HFFc6 (cell line): Measurements from ENCODE around the gene DISP3. TPM values are rescaled to one million over a fixed set of nuclear protein-coding genes. Genes with fewer than 3 reads are reported as not detected.

ENCODE experiments used
- DNase-seq: peaks from one replicate; pipeline ENCODE4 v3.0.0-alpha.2; 2018
- H3K27ac Mint-ChIP-seq: 2 replicates; pipeline ENCODE4 v1.8.0; 2020; ENCODE audit warnings: mild to moderate bottlenecking, mixed read lengths
- H3K27me3 Mint-ChIP-seq: 2 replicates; pipeline ENCODE4 v1.8.0; 2021; ENCODE audit warnings: mild to moderate bottlenecking, moderate library complexity, mixed read lengths; ENCODE audit not compliant: insufficient read depth
- H3K36me3 Mint-ChIP-seq: 2 replicates; pipeline ENCODE4 v1.8.0; 2021; ENCODE audit warnings: low read depth, mixed read lengths
- H3K4me1 Mint-ChIP-seq: 2 replicates; pipeline ENCODE4 v1.8.0; 2020; ENCODE audit warnings: low read depth, mixed read lengths
- H3K4me3 Mint-ChIP-seq: 2 replicates; pipeline ENCODE4 v1.8.0; 2020; ENCODE audit warnings: mild to moderate bottlenecking, moderate library complexity, mixed read lengths
- H3K9me3 Mint-ChIP-seq: 2 replicates; pipeline ENCODE4 v1.8.0; 2020; ENCODE audit warnings: mild to moderate bottlenecking, mixed read lengths
- total RNA-seq, 6 experiments: library from RNA; stranded (reverse); fragmentation: NEBNext Ultra II Directional; extraction: Animal tissue kit (Norgen Biotek cat#: 25700); gene quantifications; 2 replicates in 1 of 6; 3 replicates in 5 of 6; pipeline ENCODE4 v1.2.3, GENCODE V29; 2021
- TF ChIP-seq, protein P1 (sequence below): fragments of 200-600 bp; sonication (generic); IDR thresholded peaks from 2 replicates; pipeline ENCODE4 v1.5.0; 2021; ENCODE audit warnings: antibody characterized with exemption, mild to moderate bottlenecking

The DISP3 gene
- total RNA-seq, 6 experiments from 2014 or later, result not detected

DNA sequence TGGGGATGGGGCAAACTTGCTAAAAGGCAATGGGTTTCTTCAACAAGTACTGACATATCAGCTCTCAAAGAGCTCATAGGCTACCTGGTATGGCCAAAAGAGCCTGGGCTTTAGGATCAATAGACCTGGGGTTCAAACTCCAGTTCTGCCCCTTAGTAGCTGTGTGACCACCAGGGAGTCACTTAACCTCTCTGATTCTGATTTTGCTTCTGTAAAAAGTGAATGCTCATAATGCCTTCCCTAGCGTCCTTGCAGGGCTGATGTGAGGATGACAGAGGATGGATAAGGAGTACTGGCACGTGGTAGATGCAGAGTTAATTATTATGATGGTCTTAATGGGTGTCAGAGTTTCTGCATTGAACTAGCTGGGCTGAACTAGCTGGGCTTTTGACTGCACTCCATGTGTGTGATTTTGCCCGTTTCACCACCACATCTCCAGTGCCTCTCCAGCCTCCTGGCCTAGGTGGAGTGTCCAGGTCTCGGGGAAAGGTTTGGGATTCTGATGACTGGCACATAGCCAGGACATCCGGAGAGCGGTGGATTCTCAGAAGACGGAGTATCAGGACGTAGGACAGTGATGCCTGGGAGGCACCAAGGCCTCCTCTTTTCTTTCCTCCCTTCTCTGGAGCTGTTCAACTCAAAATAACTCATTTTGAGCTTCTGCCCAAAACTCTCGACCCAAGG, 15.2 kb downstream of the DISP3 start:
- DNase-seq, result no peak
- H3K4me3 Mint-ChIP-seq, result no peak overlapping the region
- no peak overlapping the region for H3K27ac Mint-ChIP-seq
- H3K4me1 Mint-ChIP-seq, result no peaks in the 10 kb centered on the region
- H3K9me3 Mint-ChIP-seq, result peaks cover 5% of the 10 kb centered on the region; the same call in 1 of the 2 replicates
- peaks cover 27% of the 10 kb centered on the region for H3K27me3 Mint-ChIP-seq
- TF ChIP-seq, protein P1, sequence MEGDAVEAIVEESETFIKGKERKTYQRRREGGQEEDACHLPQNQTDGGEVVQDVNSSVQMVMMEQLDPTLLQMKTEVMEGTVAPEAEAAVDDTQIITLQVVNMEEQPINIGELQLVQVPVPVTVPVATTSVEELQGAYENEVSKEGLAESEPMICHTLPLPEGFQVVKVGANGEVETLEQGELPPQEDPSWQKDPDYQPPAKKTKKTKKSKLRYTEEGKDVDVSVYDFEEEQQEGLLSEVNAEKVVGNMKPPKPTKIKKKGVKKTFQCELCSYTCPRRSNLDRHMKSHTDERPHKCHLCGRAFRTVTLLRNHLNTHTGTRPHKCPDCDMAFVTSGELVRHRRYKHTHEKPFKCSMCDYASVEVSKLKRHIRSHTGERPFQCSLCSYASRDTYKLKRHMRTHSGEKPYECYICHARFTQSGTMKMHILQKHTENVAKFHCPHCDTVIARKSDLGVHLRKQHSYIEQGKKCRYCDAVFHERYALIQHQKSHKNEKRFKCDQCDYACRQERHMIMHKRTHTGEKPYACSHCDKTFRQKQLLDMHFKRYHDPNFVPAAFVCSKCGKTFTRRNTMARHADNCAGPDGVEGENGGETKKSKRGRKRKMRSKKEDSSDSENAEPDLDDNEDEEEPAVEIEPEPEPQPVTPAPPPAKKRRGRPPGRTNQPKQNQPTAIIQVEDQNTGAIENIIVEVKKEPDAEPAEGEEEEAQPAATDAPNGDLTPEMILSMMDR, result no peak
- no peaks in the 10 kb centered on the region for H3K36me3 Mint-ChIP-seq

DNA sequence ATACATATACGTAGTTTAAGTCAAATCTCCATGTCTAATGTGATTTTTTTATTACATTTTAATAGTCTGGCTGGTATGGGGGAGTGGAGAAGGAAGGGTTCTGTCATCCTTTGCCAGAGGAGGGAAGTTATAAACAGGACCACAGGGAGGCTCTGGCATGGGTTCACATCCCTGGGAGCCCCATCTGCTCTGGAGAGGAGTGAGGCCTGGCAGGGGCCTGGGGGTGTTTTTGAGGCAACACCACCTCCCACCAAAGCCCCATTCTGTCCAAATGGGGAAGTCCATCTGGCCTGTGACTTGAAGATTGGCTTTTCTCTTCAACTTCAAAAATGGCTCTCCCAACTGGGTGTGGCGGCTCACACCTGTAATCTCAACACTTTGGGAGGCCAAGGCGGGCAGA, 15.8 kb downstream of the DISP3 start:
- Mint-ChIP-seq H3K4me1 (no peaks in the 10 kb centered on the region), H3K36me3 (no peaks in the 10 kb centered on the region), H3K27me3 (peaks cover 23% of the 10 kb centered on the region), H3K4me3 (no peak overlapping the region), H3K9me3 (peaks cover 5% of the 10 kb centered on the region; the same call in 1 of the 2 replicates), H3K27ac (no peak overlapping the region)
- TF ChIP-seq, protein P1, result no peak
- DNase-seq, result no peak

DNA sequence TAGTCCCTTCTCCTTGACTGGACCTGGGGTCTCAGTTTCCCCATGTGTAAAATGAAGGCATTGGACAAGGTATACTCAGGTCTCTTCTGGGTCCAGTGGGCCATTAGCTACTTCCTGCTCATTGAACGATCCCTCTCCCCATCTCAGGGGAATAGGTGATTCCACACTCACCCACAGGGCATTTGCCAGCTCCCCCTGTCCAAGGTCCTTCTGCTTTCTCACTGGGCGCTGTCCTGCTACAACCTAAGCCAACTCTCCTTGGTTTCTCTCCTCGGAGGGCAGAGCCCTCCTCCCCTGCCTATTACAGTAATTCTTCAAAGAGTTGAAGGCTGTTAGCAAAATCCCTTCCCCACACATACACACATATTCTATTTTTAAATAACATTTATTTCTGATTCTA, 16.6 kb downstream of the DISP3 start:
- Mint-ChIP-seq H3K27me3 (peaks cover 20% of the 10 kb centered on the region), H3K36me3 (no peaks in the 10 kb centered on the region), H3K4me3 (no peak overlapping the region), H3K9me3 (peaks cover 6% of the 10 kb centered on the region; the same call in 1 of the 2 replicates), H3K27ac (no peak overlapping the region), H3K4me1 (no peaks in the 10 kb centered on the region)
- TF ChIP-seq, protein P1, result no peak
- DNase-seq, result no peak

DNA sequence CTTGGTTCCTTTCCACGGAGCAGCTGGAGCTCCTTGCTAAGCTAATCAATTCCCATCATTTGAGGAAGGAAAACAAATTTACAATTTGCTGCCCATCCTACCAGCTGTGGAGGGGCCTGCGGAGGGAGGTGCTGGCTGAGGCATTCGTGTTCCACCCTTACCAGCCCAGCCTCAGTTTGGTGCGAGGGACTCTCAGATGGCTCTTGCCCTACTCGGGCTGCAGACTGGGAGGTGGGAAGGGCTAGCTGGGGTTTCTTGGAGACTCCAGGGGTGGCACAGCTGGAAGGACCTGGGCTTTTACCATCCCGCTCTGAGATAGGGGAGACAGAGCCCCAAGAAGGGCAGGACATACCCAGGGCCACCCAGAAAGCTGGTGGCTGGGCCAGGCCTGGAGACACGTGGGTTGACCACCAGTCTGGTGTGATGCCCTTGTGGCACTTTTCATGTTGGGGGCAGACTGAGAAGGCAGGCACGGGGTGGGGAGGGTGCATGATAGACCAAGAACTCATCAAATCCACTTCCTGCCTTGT, 17.7 kb downstream of the DISP3 start:
- no peaks in the 10 kb centered on the region for H3K4me1 Mint-ChIP-seq
- H3K36me3 Mint-ChIP-seq, result no peaks in the 10 kb centered on the region
- H3K4me3 Mint-ChIP-seq, result no peak overlapping the region
- no peak for DNase-seq
- no peak overlapping the region for H3K27ac Mint-ChIP-seq
- TF ChIP-seq, protein P1, result no peak
- peaks cover 9% of the 10 kb centered on the region; the same call in 1 of the 2 replicates for H3K9me3 Mint-ChIP-seq
- peaks cover 16% of the 10 kb centered on the region for H3K27me3 Mint-ChIP-seq

DNA sequence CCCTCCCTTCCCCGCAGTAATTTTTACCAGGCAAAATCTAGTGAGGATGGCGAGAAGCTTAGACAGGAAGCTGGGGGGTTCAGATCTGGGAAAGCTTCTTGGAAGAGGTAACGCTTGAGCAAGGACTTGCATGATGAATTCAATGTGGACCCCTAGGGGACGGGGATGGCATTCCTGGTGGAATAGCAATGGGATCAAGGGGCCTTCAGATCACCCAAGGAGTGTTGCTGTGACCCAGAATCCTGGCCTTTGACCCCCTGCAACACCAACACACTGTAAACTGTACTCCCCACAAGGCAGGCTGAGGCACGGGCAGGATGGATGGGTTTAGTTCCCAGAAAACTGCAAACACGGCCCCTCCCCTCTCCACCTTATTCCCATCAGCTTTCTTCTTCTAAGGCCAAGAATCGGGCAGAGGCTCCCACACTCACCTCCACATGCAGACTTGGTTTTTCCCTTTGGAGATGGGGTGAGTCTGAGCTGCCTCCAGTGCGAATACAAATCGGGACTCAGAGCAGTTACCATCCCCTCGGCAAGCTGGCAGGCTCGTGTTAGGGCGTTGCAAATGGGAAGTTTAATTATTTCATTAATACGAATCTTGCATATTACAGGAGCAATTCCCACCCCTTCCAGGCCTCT, 20.1 kb downstream of the DISP3 start:
- H3K4me1 Mint-ChIP-seq, result no peaks in the 10 kb centered on the region
- no peak overlapping the region for H3K27ac Mint-ChIP-seq
- H3K36me3 Mint-ChIP-seq, result 0 out of 2 replicates have a peak, but pooled peaks cover 4% of the 10 kb centered on the region
- DNase-seq, result no peak
- H3K4me3 Mint-ChIP-seq, result no peak overlapping the region
- peaks cover 27% of the 10 kb centered on the region for H3K9me3 Mint-ChIP-seq
- peaks cover 22% of the 10 kb centered on the region for H3K27me3 Mint-ChIP-seq
- TF ChIP-seq, protein P1, result no peak
